Embryonic facial prominence (tissue), 1 donor: ENCODE measurements around the gene UNC5C.
"Not testable (repeated sequence)": the region's sequence is repeated elsewhere in the genome, so short reads cannot be mapped to it uniquely, and the experiment has no call there.

Source experiments
- DNase-seq: peaks from one replicate; pipeline ENCODE4 v3.0.0-alpha.2; 2016; ENCODE audit errors: extremely low spot score

UNC5C gene

DNA sequence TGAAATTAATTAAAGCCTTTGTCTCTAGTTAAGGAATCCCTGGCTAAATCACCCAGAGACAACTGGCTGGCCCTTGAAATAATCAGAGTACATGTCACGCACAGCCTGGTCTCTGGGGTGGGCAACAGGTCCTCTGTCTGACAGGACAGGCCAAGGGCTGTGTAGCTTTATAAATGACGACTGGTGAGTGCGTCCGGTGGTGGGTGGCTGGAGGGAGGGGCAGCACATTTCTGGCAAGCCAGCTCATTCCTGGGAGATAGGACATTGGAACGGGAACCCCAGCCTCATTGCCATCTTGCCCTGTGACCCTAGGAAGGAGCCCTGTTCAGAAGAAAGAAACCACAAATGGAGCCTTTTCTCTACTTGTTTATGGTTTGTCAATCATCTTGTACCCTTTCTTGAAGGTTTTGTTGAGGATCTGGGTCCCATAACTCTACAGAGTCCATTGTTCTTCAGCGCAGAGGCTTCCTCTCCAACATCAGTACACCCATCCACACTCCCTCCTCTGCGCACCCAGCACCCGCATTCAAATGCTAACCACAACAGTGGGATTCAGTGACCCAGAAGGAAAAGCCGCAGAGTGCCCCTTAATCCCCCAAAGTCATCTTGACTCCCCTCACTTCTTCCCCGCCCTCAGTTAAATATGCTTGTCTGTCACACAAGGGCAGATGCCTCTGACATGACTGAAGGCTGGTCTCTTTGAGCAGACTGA lies 368.1 kb downstream of the UNC5C start:
- no peak for DNase-seq

DNA sequence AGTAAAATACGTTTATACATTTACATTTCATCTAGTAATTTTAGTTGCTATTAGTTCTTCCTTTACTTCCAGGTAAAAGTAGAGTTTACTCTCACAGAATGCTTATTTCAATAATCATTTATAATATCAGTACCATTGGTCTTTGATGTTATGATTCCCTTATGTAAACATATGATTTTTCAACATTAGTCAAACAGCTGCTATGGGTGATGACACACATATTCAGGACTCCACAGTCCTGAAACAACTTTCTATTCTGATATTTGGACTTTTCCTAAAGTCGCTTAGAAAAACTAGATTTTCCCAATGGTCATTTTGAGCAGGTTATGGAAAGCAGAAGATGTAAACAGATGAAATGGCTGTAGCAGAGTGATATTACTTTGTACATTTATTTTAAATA lies 369.8 kb downstream of the UNC5C start:
- no peak for DNase-seq

DNA sequence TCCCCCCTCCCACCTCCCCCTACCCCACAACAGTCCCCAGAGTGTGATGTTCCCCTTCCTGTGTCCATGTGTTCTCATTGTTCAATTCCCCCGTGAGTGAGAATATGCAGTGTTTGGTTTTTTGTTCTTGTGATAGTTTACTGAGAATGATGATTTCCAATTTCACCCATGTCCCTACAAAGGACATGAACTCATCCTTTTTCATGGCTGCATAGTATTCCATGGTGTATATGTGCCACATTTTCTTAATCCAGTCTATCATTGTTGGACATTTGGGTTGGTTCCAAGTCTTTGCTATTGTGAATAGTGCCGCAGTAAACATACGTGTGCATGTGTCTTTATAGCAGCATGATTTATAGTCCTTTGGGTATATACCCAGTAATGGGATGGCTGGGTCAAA lies 377.4 kb downstream of the UNC5C start:
- DNase-seq = not testable (repeated sequence)

DNA sequence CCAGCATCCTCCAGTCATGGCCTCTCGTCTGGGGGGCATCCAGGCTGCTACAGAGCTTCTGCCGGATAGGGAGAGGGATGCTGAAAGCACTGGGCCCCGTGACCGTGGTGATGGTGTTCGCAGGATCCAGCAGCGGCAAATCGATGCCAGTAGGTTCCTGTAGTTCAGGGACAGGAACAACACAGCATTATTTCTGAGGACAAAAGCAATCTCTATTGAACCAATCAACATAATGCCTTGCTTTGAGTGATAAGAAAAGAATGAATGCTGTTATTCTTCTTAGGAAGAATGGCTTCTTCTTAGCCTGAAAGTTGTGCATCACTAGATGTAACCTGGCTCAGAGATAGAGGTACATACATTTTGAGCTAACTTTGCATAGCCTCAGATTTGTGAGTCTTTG lies 378.6 kb downstream of the UNC5C start:
- no peak for DNase-seq

DNA sequence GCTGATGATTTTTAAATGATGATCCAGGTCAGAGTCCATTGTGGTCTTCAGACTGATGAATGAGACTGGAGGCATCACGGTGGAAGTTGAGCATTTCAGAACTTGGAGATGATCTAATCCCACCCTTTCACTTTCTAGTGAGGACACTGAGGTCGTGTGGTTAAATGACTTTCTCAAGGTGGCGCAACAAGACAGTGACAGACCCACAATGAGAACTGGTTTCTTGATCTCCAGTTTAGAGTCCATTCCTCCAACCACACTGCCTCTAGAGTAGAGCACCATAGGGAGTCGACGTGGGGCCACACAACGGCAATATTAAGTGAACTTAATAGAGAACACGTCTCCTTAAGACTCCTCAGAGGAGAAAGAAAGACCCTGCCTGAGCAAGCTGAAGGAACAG lies 381.0 kb downstream of the UNC5C start:
- DNase-seq = no peak

DNA sequence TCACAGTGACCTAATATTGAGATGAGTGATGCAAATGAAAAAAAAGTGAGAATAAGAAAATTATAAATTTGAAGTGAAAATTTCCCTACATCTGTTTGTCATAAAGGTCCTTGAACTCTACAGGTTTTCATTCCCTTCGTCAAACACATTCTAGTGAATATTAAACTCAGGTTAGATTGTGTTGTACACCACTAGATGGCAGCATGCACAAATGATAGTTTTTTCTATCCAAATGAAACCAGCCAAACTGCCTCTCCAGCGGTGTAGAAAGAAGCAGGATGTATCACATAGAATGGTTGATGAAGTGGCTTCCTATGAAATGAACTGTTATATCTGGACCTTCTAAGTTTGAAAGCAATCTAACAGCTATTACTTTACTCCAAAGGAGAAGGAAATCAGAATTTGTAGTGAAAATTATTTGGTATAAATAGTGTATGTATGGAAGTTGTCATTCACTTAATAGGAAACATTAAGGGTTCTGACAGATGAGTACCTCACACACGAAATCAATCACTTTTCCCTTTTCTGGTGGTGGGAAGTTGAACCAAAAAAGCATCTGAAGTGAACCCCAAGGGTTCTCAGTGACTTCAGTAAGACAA lies 382.7 kb downstream of the UNC5C start:
- DNase-seq = peak; percentile 70

DNA sequence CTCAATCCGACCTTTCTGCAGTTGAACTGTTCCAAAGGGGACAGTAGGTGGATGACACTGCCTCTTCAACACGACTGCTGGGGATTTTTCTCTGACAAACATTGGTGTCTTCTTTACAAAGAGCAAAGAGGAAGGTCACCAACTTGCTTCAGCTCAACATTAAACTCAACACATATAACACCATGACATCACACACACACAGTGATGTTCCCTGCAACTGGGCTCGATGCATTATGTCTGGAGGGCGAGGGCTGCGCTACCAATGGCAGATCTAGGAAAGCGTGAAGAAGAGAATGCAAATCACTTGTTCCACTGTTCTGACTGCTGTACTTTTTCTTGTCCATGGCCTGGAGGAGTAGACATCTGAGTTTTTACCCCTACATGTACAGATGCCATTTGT lies 385.9 kb downstream of the UNC5C start:
- DNase-seq = no peak

DNA sequence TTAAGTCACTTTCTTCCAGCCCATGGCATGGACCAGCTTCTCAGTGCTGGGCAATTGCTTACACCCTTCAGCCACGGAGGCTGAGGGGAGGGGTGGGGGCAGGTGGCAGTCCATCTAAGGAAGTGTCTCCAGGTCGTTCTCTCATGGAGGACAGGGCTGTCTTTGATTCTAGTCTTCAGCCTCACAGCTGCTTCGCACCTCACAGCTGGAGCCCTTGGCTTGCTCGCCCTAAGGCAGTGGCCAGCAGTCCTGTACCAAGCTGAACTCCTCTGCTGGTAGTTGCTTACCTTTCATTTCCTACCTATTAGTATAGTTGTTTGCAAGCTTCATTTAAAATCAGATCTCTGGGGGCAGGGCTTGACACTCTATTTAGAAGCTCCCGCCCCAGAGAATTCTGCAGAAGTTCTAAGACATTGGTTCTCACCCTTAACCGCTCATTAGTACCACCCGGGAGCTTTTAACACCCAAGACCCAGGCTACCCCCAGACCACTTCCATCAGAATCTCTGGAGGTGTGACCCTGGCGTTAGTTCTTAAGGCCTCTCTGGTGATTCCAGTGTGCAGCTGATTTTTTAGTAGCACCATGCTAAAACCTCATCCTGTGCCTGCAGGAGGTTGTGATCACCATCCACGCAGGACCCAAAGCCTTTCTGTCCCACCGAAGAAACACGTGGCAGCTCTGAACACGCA lies 386.8 kb downstream of the UNC5C start:
- DNase-seq = no peak

DNA sequence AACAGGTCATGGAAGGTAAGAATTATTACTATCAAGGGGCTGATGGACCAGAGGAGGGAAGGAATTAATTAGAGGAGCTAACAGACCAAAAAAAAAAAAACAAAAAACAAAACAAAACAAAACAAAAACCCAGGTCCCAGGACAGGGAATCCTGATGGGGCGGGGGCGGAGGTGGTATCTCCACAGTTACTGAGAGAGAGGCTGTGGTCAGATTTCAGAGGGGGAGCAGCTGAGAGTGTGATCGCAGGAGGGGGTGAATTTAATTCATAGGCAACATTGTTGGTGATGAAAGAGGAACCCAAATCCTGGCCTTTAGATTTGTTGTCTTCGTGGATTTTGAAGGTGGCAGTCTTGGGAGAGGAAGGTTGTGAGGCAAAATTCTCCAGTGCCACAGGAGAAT lies 389.4 kb downstream of the UNC5C start:
- no peak for DNase-seq

DNA sequence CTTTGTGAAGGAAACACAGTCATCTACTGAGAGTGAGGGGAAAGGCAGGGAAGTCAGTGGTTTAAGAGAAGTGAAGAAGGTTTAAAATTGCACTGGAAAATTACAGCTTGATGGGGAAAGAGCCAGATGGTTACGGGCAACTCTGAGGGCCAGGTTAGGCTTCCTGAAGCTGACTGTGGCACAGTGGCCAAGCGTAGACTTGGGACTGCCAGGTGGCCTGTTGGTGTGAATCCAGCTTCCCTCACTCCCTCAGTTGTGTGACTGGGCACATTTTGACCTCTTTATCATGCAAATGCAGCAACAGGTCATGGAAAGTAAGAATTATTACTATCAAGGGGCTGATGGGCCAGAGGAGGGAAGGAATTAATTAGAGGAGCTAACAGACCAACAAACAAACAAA lies 390.1 kb downstream of the UNC5C start:
- no peak for DNase-seq

DNA sequence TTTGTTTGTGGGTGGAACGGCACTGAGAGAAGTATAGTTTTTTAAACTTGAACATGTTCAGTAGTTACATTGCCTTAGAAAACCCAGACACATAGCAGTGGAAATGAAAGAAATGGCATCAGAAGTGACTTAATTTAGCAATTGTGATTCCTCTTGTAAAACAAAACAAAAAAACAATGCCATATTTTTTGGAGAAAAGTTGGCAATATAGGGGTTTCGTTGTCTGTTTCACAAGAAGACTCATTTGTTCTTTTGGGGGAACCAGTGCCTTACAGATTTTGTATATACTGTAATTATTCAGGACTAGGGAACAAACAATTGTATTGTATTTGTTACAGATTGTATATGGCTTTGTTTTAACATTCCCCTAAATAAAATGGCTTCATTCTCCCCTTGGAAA lies 390.7 kb downstream of the UNC5C start:
- DNase-seq = no peak

DNA sequence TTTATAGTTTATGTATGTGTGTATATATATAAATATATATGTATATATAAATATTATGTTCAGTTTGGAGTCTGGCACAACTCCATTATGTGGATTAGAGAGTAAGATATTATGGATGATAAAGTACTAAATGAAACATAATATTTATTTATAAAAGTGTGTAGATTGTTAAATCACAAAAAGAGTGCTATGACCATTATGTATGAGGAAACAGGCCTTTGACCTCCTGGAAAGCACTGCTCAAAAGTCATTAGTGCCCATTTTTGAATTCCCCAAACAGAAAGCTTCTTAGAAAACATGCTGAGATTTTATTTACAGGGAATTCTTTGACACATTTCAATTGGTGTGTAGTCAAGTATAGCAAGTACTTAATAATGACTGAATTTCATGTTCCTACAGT lies 391.2 kb downstream of the UNC5C start:
- no peak for DNase-seq

DNA sequence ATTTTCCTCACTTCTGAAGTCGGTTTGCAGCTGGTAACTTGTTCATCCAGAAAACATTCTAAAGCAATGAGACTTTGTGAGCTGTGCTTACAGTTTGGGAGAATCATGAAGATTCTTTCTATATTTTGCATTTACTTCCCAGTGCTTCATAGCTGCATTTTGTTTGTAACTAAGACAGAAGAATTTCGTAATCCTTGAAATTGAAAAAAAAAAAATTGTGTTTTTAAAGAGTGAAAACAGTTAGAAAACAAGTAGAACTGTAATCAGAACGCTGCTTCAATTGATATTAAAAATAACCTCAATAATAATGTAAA lies 392.4 kb downstream of the UNC5C start:
- DNase-seq = no peak

DNA sequence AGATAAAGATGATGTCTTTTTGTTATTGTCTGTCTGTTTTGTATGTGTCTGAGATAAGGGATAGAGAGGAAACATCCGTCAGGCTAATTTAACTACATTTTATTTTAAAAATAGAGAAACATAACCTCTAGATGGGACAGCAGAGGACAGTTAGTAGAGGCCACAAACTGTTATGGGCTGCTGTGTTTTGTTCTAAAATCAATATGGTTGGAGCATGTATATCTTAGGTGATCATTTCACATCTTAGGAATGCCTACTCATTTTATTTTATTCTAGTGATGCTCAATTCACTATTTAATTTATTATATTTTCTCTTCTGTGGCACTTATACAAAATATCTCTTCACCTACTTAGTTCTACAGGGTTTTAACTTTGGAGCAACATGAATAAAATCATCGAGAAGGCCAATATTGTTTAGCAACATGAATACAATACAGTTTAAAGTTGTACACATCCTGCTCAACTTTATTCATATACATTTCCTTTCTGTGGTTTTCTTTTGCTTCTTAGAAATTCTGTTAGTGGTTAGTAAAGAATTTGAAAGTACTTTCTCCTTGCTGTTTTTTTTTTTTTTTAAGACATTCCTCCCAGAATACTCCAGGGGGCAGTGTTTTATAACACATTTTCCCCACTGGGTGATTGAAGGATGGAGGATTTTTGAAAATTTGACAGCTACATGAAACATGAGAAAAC lies 392.9 kb downstream of the UNC5C start:
- DNase-seq = peak; percentile 21

DNA sequence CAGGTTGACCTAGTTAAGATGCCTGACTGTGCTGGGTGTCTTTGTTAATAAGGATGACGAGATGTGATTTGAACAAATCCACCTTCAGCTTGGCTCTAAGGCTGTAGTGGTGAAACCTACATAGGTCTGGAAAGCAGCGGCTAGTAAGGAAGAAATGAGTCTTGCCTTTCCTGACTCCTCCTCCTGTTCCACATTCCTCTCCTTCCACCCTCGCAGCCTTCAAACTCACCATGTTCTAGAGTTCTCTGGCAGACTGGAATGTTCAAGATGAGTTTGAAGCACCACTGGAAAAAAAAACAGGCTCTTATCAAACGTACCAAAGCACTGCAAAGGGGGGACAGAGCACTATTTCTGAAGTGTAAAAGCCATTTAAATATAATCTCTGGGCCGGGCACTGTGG lies 395.6 kb downstream of the UNC5C start:
- DNase-seq = no peak

DNA sequence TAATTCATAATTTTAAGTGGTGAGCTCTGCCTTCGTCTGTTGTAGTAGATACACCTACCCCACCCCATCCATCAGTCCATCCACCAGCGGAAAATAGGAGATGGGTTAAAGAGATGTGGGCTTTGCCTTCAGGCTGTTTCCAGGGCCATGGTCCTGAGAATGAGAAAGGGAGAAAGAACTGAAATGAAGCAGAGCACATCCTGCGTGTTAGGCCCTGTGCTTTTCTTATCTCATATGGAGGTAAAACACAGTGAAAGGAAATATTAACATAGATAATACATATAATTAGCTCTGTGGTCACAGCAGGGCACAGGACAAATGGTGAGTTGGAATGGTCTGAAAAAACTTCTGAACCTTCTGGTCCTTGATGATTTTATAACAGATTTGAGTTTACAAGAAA lies 397.5 kb downstream of the UNC5C start:
- DNase-seq = no peak

DNA sequence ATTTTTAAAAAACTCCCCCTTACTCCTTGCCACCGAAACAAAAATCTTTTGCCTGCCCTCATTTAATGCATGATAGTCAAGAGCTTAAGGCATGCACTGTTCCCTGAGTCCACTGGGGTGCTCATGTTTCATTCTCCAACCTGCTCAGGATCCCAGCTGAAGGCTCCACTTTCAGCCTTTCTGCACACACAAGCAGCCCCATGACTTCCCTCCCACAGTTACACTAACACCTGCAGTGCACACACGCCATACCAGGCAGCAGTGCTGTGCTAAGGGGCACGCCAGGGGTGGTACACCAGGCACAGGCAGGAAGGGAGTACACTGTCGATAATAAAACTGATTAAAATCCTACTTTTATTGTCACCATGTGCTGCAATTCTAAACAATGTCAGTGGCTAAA lies 405.8 kb downstream of the UNC5C start:
- no peak for DNase-seq

DNA sequence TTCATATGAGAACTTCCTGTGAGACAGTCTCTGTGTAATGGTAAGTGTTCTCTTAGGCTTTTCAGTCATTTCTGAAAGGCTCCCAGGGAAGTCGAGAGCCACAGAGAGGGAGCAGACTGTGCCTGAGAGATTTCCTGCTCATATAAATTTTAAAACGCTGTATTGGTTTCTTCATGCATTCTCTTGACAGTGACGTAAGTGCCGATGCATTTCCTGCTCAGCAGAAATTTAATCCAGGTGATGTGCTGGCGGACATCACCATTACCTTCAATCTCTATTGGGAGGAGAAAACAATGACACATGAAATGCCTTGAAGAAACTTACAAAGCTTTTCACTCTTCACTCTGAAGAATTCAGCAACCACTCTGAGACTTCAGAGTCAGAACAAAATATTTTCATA lies 407.4 kb downstream of the UNC5C start:
- DNase-seq = no peak

DNA sequence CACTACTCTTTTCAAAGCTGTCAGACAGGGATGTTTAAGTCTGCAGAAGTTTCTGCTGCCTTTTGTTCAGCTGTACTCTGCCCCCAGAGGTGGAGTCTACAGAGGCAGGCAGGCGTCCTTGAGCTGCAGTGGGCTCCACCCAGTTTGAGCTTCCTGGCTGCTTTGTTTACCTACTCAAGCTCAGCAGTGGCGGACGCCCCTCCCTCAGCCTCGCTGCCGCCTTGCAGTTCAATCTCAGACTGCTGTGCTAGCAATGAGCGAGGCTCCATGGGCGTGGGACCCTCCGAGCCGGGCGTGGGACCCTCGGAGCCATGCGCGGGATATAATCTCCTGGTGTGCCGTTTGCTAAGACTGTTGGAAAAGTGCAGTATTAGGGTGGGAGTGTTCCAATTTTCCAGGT lies 409.3 kb downstream of the UNC5C start:
- not testable (repeated sequence) for DNase-seq

DNA sequence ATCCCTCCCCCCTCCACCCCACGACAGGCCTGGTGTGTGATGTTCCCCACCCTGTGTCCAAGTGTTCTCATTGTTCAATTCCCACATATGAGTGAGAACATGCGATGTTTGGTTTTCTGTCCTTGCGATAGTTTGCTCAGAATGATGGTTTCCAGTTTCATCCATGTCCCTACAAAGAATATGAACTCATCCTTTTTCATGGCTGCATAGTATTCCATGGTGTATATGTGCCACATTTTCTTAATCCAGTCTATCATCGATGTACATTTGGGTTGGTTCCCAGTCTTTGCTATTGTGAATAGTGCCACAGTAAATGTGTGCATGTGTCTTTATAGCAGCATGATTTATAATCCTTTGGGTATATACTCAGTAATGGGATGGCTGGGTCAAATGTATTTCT lies 414.8 kb downstream of the UNC5C start:
- not testable (repeated sequence) for DNase-seq

DNA sequence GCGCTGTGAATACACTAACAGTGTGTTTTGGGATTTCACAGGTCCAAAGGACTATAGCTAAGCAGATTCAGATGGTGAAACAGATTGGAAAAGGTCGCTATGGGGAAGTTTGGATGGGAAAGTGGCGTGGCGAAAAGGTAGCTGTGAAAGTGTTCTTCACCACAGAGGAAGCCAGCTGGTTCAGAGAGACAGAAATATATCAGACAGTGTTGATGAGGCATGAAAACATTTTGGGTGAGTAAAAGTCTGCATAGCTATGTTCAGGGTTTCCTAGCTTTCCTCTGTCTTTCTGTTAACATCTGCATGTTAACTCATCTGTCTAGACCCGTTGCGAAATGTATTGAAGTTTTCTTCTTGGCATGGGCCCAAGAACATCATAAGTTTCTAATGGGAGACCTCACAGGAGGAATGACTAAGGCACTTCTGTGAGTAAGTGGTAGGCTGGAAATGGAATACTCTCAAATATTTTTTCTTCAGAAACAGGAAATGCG lies 418.9 kb downstream of the UNC5C start:
- peak; percentile 45 for DNase-seq

DNA sequence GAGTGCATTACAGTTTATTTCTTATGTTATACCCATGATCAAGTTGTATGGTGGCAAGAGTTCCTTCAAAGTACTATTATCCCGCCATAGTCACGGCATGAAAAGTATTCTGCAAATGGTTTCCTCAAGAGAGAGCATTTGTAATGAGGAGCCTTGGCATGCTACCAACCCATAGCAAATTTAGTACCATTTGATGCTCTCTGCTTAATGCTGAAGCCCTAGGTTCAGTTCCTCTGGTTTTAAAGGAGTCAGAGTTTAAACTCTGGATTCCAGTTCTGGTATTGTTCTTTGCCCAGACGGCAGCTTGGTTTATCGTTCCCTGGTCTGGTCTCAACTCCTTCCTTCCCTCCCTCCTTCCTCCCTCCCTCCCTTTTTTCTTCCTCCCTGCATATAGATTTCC lies 419.7 kb downstream of the UNC5C start:
- no peak for DNase-seq
